Measurements from ENCODE around the gene NFATC2.

GRCh38 chr20:51385646-51386530 is 156.6 kb downstream of the NFATC2 start:
- TF ChIP-seq REST (IDR thresholded peaks at IDR 0.05; ENCODE audit: borderline replicate concordance) (no peak), POLR2AphosphoS5 (IDR thresholded peaks at IDR 0.05) (no peak), CTCF (IDR thresholded peaks at IDR 0.05; ENCODE audit: poor library complexity, severe bottlenecking) (no peak), EZH2 (IDR thresholded peaks at IDR 0.05; ENCODE audit: borderline replicate concordance, insufficient read depth, low read length, poor library complexity, severe bottlenecking) (no peak), TAF1 (IDR thresholded peaks at IDR 0.05; ENCODE audit: low read depth) (no peak), EP300 (conservative IDR thresholded peaks at IDR 0.05; ENCODE audit: poor library complexity, severe bottlenecking) (no peak), RAD21 (conservative IDR thresholded peaks at IDR 0.05) (no peak), MXI1 (conservative IDR thresholded peaks at IDR 0.05; ENCODE audit: poor library complexity, severe bottlenecking) (no peak), SMC3 (conservative IDR thresholded peaks at IDR 0.05; ENCODE audit: poor library complexity) (no peak)
